ENCODE data around the gene SNAPIN. TPM values are rescaled to one million over a fixed set of nuclear protein-coding genes. Genes with fewer than 3 reads are reported as not detected.

The SNAPIN gene
- total RNA-seq, 1 experiment from 2014 or later = 39.1 TPM

GRCh38 chr1:153697191-153698019, 38.9 kb downstream of the SNAPIN start:
- Histone ChIP-seq H3K9me2 (ENCODE audit: insufficient read depth) (no peaks in the 10 kb centered on the region), H3K9me3 (ENCODE audit: control insufficient read depth in 1 of 2, insufficient read depth in 1 of 2, low read depth in 1 of 2, low read length in 2 of 2) (no peaks in the 10 kb centered on the region), H3K4me2 (ENCODE audit: low read length) (peak overlapping the region; percentile 21; the same call in 1 of the 2 replicates), H3K27me3 (ENCODE audit: insufficient read depth, low read length) (no peaks in the 10 kb centered on the region), H2AFZ (ENCODE audit: low read depth, low read length, poor library complexity, severe bottlenecking) (peak overlapping the region; percentile 65), H3K27ac (ENCODE audit: low read depth, low read length) (no peak overlapping the region), H3K9ac (ENCODE audit: low read length) (no peak overlapping the region), H3K4me1 (ENCODE audit: control insufficient read depth in 1 of 2, insufficient read depth in 2 of 2, low read length in 2 of 2) (peaks cover 2 to 22% of the 10 kb centered on the region in 2 experiments; a peak in 2 of 4 replicates), H3K36me3 (ENCODE audit: control insufficient read depth in 1 of 2, insufficient read depth in 2 of 2, low read length in 2 of 2) (no peaks in the 10 kb centered on the region), H3K4me3 (replicated peaks in 1 of 2; ENCODE audit: low read depth in 1 of 2, low read length in 2 of 2) (no peak overlapping the region), H4K20me1 (ENCODE audit: insufficient read depth) (no peaks in the 10 kb centered on the region), H3K79me2 (ENCODE audit: insufficient read depth, low read length) (no peaks in the 10 kb centered on the region)
- DNase-seq (ENCODE audit: low read depth, low spot score) (no peak), ATAC-seq (peak; percentile 36; the same call in 1 of the 2 replicates)
- intact Hi-C loops (cut with micrococcal nuclease) = no loop called here
- BruUV-seq (replicated peaks) = no TSS peak
- TF ChIP-seq RAD21 (IDR thresholded peaks at IDR 0.05; ENCODE audit: low read depth) (no peak), SIN3A (IDR thresholded peaks at IDR 0.05; ENCODE audit: low read depth) (no peak), ZFX (IDR thresholded peaks at IDR 0.05) (0 out of 2 replicates have a peak, but pooled peaks have one; percentile 30), EZH2 (IDR thresholded peaks at IDR 0.05) (no peak)
- ChIA-PET POLR2A (interaction anchor here (1.3 kb wide), 1 partner anchor 12 kb away, joined by 4 read pairs; no protein-coding TSS in a partner anchor), CTCF (interaction anchor here (0.7 kb wide), 1 partner anchor 25 kb away, joined by 3 read pairs; no protein-coding TSS in a partner anchor), RAD21 (ENCODE audit: low non-redundant PET in 1 of 2, low total read pairs in 2 of 2, uncharacterized antibody in 2 of 2, unreplicated experiment in 2 of 2) (no interaction called here)

DNA sequence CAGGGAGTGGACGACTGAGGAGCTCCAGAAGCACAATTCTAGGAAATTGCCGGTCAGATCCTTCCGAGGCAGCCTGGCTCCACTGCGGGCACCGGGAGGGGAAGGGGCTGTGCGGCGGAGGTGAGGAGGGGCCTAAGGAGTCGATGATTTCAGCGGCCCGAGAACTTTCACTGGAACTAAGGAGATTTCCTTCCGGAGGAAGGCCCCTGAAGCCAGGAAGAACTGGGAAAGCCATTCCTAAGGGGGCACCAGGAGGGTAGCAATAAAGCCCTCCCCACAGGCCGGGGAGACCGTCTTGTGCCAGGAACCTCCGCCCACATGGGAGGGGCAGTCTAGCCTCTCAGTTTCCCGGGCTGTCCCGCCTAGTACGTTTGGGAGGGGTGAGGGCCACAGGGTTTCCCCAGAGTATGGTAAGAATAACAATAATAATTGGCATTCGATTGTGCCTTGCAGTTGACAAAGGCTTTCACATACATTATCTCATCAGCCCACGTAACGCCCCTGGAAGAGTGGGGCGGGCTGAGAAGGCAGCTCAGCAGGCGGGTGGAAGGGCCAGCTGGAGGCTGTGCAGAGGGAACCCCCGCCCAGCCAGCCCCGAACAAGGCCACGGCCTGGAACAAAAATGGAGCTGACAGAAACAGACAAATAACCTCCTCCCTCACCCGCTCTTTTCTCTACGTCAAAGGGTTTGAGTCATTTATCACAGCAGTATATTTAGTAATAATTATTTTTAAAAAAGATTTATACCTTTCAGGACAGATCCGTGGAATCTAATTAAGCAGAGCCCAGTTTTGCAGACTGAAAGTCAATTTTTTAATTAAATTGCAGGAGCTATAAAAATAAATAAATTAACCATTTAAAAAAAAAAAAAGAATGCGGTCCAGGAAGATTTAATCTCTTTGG, 39.8 kb downstream of the SNAPIN start:
- Histone ChIP-seq H3K27me3 (ENCODE audit: insufficient read depth, low read length) (no peaks in the 10 kb centered on the region), H4K20me1 (ENCODE audit: insufficient read depth) (no peaks in the 10 kb centered on the region), H3K4me1 (ENCODE audit: control insufficient read depth in 1 of 2, insufficient read depth in 2 of 2, low read length in 2 of 2) (peaks cover 2 to 22% of the 10 kb centered on the region in 2 experiments; a peak in 2 of 4 replicates), H3K36me3 (ENCODE audit: control insufficient read depth in 1 of 2, insufficient read depth in 2 of 2, low read length in 2 of 2) (no peaks in the 10 kb centered on the region), H3K9me3 (ENCODE audit: control insufficient read depth in 1 of 2, insufficient read depth in 1 of 2, low read depth in 1 of 2, low read length in 2 of 2) (no peaks in the 10 kb centered on the region), H2AFZ (ENCODE audit: low read depth, low read length, poor library complexity, severe bottlenecking) (no peak overlapping the region), H3K27ac (ENCODE audit: low read depth, low read length) (no peak overlapping the region), H3K4me2 (ENCODE audit: low read length) (no peak overlapping the region), H3K4me3 (replicated peaks in 1 of 2; ENCODE audit: low read depth in 1 of 2, low read length in 2 of 2) (no peak overlapping the region), H3K79me2 (ENCODE audit: insufficient read depth, low read length) (no peaks in the 10 kb centered on the region), H3K9ac (ENCODE audit: low read length) (no peak overlapping the region), H3K9me2 (ENCODE audit: insufficient read depth) (no peaks in the 10 kb centered on the region)
- ATAC-seq = no peak
- no peak for TF ChIP-seq JUND (IDR thresholded peaks at IDR 0.05)
- no peak for TF ChIP-seq YY1 (IDR thresholded peaks at IDR 0.05; ENCODE audit: extremely low read depth, insufficient replicate concordance, low read depth, low read length)
- TF ChIP-seq POLR2A (IDR thresholded peaks at IDR 0.05; ENCODE audit: borderline replicate concordance, extremely low read depth, insufficient read depth, insufficient read length) = no peak
- TF ChIP-seq EGR1 (IDR thresholded peaks at IDR 0.05; ENCODE audit: low read depth) = no peak
- TF ChIP-seq POLR2AphosphoS5 (IDR thresholded peaks at IDR 0.05; ENCODE audit: low read depth, low read length) = no peak
- no peak for TF ChIP-seq ELF1 (IDR thresholded peaks at IDR 0.05; ENCODE audit: borderline replicate concordance, low read depth)
- no peak for TF ChIP-seq EZH2phosphoT487 (IDR thresholded peaks at IDR 0.05; ENCODE audit: borderline replicate concordance)
- no peak for TF ChIP-seq ZFX (IDR thresholded peaks at IDR 0.05)
- TF ChIP-seq TCF7L2 (IDR thresholded peaks at IDR 0.05; ENCODE audit: borderline replicate concordance, extremely low read depth, insufficient read depth, insufficient read length) = no peak
- no peak for TF ChIP-seq RAD21 (IDR thresholded peaks at IDR 0.05; ENCODE audit: low read depth)
- TF ChIP-seq CEBPB (IDR thresholded peaks at IDR 0.05; ENCODE audit: low read depth) = no peak
- TF ChIP-seq SIN3A (IDR thresholded peaks at IDR 0.05; ENCODE audit: low read depth) = no peak
- TF ChIP-seq, protein P1, sequence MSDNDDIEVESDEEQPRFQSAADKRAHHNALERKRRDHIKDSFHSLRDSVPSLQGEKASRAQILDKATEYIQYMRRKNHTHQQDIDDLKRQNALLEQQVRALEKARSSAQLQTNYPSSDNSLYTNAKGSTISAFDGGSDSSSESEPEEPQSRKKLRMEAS (IDR thresholded peaks at IDR 0.05) = no peak
- no peak for TF ChIP-seq SP1 (IDR thresholded peaks at IDR 0.05; ENCODE audit: low read depth)
- no TSS peak for BruUV-seq (replicated peaks)
- CTCF ChIA-PET = no interaction called here
- intact Hi-C loops (cut with micrococcal nuclease) = no loop called here
- POLR2A ChIA-PET = interaction anchor here (1.3 kb wide), 1 partner anchor 11 kb away, joined by 4 read pairs; no protein-coding TSS in a partner anchor
- no peak for DNase-seq (ENCODE audit: low read depth, low spot score)
- RAD21 ChIA-PET (ENCODE audit: low non-redundant PET in 1 of 2, low total read pairs in 2 of 2, uncharacterized antibody in 2 of 2, unreplicated experiment in 2 of 2) = no interaction called here
